Colonic mucosa (tissue), 4 donors: ENCODE measurements around the gene LEMD2. TPM values are rescaled to one million over a fixed set of nuclear protein-coding genes. Genes with fewer than 3 reads are reported as not detected.

Experiments
- DNase-seq: peaks from one replicate; pipeline ENCODE4 v3.0.0-alpha.2; 2020
- H3K27ac ChIP-seq: fragments of 200-600 bp; one replicate; pipeline ENCODE4 v1.8.0; 2021
- H3K27me3 ChIP-seq: fragments of 200-600 bp; one replicate; pipeline ENCODE4 v1.8.0; 2021
- H3K36me3 ChIP-seq: fragments of 200-600 bp; one replicate; pipeline ENCODE4 v1.8.0; 2021
- H3K4me1 ChIP-seq: fragments of 200-600 bp; one replicate; pipeline ENCODE4 v1.8.0; 2021; ENCODE audit warnings: mild to moderate bottlenecking
- H3K4me3 ChIP-seq: fragments of 200-600 bp; one replicate; pipeline ENCODE4 v1.8.0; 2021
- H3K9ac ChIP-seq, 2 donors: one replicate each; pipeline ENCODE4 v1.7.0; 2013; ENCODE audit warnings: control low read depth in 2 of 2, low read depth in 2 of 2, low read length in 2 of 2
- H3K9me3 ChIP-seq: fragments of 200-600 bp; one replicate; pipeline ENCODE4 v1.8.0; 2021
- intact Hi-C: fragments of 100-400 bp; cut with DNase I; formaldehyde crosslinking; loops from one replicate; pipeline ENCODE4 v1.14.1; 2022
- total RNA-seq, 2 donors: library from RNA; stranded (reverse); fragmentation: NEBNext Ultra II Directional in 1 of 2; extraction: Animal tissue kit (Norgen Biotek cat#: 25700) in 1 of 2; gene quantifications; one replicate each; pipeline ENCODE4 v1.2.1, GENCODE V29; 2021
- TF ChIP-seq, protein P1 (sequence below): fragments of 200-600 bp; IDR thresholded peaks from one replicate; pipeline ENCODE4 v1.8.0; 2022; ENCODE audit warnings: antibody characterized with exemption, mild to moderate bottlenecking
- donor health status: healthy.
- donor health status: DM: no; HTN: no; CAD: no.
- donor health status: DM: no; HTN: no; CAD: no.

LEMD2 gene
- total RNA-seq, 2 donors from 2014 or later: 61.6 to 68.1 TPM

GRCh38 chr6:33781131-33781975 is 7.6 kb downstream of the LEMD2 start:
- intact Hi-C loops: no loop called here
- Histone ChIP-seq H3K4me3 (no peak overlapping the region), H3K27ac (no peak overlapping the region), H3K27me3 (no peaks in the 10 kb centered on the region), H3K9ac (no peak overlapping the region), H3K9me3 (no peaks in the 10 kb centered on the region), H3K4me1 (no peaks in the 10 kb centered on the region), H3K36me3 (peaks cover 58% of the 10 kb centered on the region)
- TF ChIP-seq, protein P1, sequence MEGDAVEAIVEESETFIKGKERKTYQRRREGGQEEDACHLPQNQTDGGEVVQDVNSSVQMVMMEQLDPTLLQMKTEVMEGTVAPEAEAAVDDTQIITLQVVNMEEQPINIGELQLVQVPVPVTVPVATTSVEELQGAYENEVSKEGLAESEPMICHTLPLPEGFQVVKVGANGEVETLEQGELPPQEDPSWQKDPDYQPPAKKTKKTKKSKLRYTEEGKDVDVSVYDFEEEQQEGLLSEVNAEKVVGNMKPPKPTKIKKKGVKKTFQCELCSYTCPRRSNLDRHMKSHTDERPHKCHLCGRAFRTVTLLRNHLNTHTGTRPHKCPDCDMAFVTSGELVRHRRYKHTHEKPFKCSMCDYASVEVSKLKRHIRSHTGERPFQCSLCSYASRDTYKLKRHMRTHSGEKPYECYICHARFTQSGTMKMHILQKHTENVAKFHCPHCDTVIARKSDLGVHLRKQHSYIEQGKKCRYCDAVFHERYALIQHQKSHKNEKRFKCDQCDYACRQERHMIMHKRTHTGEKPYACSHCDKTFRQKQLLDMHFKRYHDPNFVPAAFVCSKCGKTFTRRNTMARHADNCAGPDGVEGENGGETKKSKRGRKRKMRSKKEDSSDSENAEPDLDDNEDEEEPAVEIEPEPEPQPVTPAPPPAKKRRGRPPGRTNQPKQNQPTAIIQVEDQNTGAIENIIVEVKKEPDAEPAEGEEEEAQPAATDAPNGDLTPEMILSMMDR: no peak
- DNase-seq: no peak

DNA sequence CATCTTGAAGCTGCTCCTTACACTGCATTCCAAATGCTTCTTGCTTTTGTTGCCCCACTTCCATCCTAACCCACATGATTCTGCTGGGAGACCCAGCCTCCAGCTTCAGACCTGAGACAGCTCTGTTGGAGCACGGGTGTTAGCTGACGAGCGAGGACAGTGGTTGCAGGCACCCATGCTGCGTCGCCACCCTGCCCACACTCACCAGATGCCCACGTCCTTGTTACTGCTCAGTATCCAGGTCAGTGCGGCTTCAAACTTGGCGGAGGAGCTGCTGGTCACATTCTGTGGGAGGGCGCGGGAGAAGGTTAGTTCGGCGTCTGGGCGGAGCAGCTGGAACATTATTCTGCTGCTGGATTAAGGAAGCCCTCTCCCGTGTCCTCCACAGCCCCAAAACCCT is 9.0 kb downstream of the LEMD2 start:
- H3K9ac ChIP-seq: no peak overlapping the region
- no peaks in the 10 kb centered on the region for H3K4me1 ChIP-seq
- no peaks in the 10 kb centered on the region for H3K27me3 ChIP-seq
- intact Hi-C loops: no loop called here
- no peaks in the 10 kb centered on the region for H3K9me3 ChIP-seq
- H3K4me3 ChIP-seq: no peak overlapping the region
- no peak overlapping the region for H3K27ac ChIP-seq
- DNase-seq: no peak
- TF ChIP-seq, protein P1: no peak
- H3K36me3 ChIP-seq: peaks cover 68% of the 10 kb centered on the region

DNA sequence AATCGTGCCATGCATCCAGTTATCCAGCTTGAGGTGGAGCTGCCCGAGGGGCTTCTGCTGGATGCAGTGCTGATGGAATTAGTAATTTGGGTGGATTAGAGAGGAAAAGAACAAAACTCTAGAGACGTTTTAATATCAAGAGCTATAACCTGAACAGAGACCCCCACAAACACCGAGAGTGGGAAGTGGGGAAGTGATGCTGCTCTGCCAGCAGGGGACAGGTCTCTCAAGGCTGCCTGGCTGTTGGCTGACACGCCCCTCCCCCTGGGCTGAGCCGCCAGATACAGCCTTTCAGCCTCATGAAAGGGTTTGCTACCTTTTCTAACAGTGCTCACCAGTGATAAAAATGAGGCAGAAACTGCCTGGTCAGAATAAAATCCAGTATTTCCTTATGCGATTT is 9.6 kb downstream of the LEMD2 start:
- no peak overlapping the region for H3K4me3 ChIP-seq
- H3K27me3 ChIP-seq: no peaks in the 10 kb centered on the region
- TF ChIP-seq, protein P1: no peak
- H3K4me1 ChIP-seq: no peaks in the 10 kb centered on the region
- no peak for DNase-seq
- no peaks in the 10 kb centered on the region for H3K9me3 ChIP-seq
- H3K27ac ChIP-seq: no peak overlapping the region
- peaks cover 71% of the 10 kb centered on the region for H3K36me3 ChIP-seq
- intact Hi-C loops: no loop called here
- H3K9ac ChIP-seq: no peak overlapping the region

- no peak for DNase-seq
- Histone ChIP-seq H3K9me3 (no peaks in the 10 kb centered on the region), H3K9ac (no peak overlapping the region), H3K4me3 (no peak overlapping the region), H3K27me3 (no peaks in the 10 kb centered on the region), H3K27ac (no peak overlapping the region), H3K36me3 (peaks cover 71% of the 10 kb centered on the region), H3K4me1 (no peaks in the 10 kb centered on the region)
- TF ChIP-seq, protein P1: no peak
- intact Hi-C loops: no loop called here
Measured at GRCh38 chr6:33778444-33779121, 10.3 kb downstream of the LEMD2 start.

- Histone ChIP-seq H3K36me3 (peaks cover 65% of the 10 kb centered on the region), H3K27me3 (no peaks in the 10 kb centered on the region), H3K9me3 (no peaks in the 10 kb centered on the region), H3K27ac (no peak overlapping the region), H3K4me3 (no peak overlapping the region), H3K9ac (no peak overlapping the region), H3K4me1 (no peaks in the 10 kb centered on the region)
- DNase-seq: no peak
- intact Hi-C loops: no loop called here
- TF ChIP-seq, protein P1: no peak
Measured at GRCh38 chr6:33777398-33778388, 11.2 kb downstream of the LEMD2 start.
